ENCODE data around the gene HIVEP3. TPM values are rescaled to one million over a fixed set of nuclear protein-coding genes. Genes with fewer than 3 reads are reported as not detected.

HIVEP3 gene
- total RNA-seq, 1 donor = 1.2 TPM

- H3K4me3 ChIP-seq (ENCODE audit: low read depth, low read length) = no peak overlapping the region
- TF ChIP-seq CTCF (IDR thresholded peaks at IDR 0.05; ENCODE audit: insufficient read depth, low read length) = no peak
- peak; percentile 75 for DNase-seq (ENCODE audit: low read depth)
These were observed 20.5 kb downstream of the HIVEP3 start for GRCh38 chr1:41898191-41898713.

- no peak for DNase-seq (ENCODE audit: low read depth)
- no peak for TF ChIP-seq CTCF (IDR thresholded peaks at IDR 0.05; ENCODE audit: insufficient read depth, low read length)
- no peak overlapping the region for H3K4me3 ChIP-seq (ENCODE audit: low read depth, low read length)
These were observed 23.2 kb downstream of the HIVEP3 start for GRCh38 chr1:41895552-41895951.

- H3K4me3 ChIP-seq (ENCODE audit: low read depth, low read length) = no peak overlapping the region
- TF ChIP-seq CTCF (IDR thresholded peaks at IDR 0.05; ENCODE audit: insufficient read depth, low read length) = no peak
These were observed 23.8 kb downstream of the HIVEP3 start for GRCh38 chr1:41894808-41895483.

GRCh38 chr1:41894101-41894807, 24.5 kb downstream of the HIVEP3 start:
- no peak for DNase-seq (ENCODE audit: low read depth)
- TF ChIP-seq CTCF (IDR thresholded peaks at IDR 0.05; ENCODE audit: insufficient read depth, low read length) = no peak
- H3K4me3 ChIP-seq (ENCODE audit: low read depth, low read length) = no peak overlapping the region

More at GRCh38 chr1:41894808-41895483, 23.8 kb downstream of the HIVEP3 start:
- no peak for DNase-seq (ENCODE audit: low read depth)

- no peak for TF ChIP-seq CTCF (IDR thresholded peaks at IDR 0.05; ENCODE audit: insufficient read depth, low read length)
- DNase-seq (ENCODE audit: low read depth) = no peak
- no peak overlapping the region for H3K4me3 ChIP-seq (ENCODE audit: low read depth, low read length)
These were observed 26.4 kb downstream of the HIVEP3 start for GRCh38 chr1:41892301-41892781.

- peak; percentile 51 for DNase-seq (ENCODE audit: low read depth)
- TF ChIP-seq CTCF (IDR thresholded peaks at IDR 0.05; ENCODE audit: insufficient read depth, low read length) = peak; percentile 20
- H3K4me3 ChIP-seq (ENCODE audit: low read depth, low read length) = peak overlapping the region; percentile 57
These were observed 27.4 kb downstream of the HIVEP3 start for GRCh38 chr1:41891199-41891896.

Data from fibroblast of the aortic adventitia (primary cell).